DMS114 treated with DMSO at 0.1 percent for 48 hours (cell line): ENCODE data around the gene BCORL1.

Source experiments
- DNase-seq: peaks from one replicate; lab custom pipeline; 2025; ENCODE audit not compliant: unreplicated experiment; lab: John Stamatoyannopoulos, UW

Gene BCORL1

DNA sequence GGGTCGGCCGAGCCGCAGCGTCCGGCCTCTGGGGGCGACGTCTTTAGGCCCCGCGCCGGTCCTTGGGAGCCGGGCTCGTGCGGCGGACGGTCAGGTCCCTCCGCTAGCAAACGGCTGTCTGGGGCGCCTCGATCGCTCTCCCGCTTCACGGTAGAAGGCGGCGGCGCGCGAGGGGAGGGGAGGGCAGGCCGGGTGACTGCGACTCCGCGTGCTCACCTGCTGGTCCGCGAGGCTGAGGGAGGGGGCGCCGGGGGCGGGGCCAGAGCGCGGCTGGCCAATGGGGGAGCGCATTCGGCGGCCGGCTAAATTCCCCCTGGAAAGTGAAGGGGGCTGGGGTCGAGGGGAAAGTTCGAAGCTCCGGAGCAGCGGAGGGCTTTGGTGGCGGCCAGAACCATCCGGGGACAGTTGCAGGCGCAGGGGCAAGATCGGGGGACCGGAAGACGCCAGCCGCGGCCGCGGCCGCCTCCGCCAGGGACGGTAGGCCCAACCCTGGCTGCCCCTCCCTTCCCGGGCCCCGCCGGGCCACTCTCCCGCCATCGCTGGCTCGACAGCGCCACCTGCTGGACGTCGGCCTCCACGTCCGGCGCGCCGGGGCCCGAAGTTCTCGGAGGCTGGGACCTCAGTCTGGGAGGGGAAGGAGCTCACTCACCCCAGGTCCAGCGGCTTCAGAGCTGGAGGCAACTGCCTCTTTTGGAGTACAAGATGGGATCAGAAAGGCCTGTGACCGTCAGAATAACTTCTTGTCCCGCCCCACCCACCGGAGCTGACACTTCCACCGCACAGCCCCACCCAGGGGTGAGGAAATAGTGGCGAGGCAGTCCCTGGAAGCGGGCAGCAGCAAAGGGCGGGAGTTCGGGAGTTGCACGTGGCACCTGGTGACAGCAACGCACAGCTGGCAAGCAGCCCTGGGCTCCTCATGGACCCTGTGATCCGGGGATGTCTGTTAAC lies 78.0 kb downstream of the BCORL1 start:
- DNase-seq: peak; percentile 11

DNA sequence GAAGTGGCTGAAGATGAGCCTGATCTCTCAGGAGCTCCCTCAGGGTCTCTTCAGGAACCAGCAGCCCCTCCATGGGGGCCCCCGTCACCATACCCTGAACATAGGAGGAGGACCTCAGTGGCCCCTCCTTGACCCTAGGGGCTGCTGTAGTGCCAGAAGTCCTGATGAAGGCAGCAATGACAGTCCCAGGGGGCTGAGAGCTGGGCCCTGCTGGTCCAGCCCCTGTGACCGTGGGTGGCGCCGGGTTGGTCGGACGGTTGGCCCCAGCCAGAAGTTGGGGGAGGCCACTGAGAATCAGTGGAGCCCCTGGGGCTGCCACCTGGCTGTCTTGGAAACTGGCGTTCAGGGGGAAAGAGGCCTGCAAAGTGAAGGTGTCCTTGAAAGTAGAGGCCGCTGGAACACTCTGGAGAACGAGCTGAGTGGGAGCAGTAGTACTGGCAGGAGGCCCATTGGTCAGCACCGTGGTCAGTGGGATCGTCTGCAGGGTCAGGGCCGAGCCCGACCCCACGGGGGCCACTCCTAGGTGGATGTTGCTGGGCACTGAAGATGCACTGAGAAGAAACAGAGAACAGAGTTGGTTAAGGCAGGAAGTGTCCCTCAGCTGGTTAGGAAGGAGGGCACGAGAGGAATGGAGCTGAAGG lies 84.7 kb downstream of the BCORL1 start:
- DNase-seq: no peak

DNA sequence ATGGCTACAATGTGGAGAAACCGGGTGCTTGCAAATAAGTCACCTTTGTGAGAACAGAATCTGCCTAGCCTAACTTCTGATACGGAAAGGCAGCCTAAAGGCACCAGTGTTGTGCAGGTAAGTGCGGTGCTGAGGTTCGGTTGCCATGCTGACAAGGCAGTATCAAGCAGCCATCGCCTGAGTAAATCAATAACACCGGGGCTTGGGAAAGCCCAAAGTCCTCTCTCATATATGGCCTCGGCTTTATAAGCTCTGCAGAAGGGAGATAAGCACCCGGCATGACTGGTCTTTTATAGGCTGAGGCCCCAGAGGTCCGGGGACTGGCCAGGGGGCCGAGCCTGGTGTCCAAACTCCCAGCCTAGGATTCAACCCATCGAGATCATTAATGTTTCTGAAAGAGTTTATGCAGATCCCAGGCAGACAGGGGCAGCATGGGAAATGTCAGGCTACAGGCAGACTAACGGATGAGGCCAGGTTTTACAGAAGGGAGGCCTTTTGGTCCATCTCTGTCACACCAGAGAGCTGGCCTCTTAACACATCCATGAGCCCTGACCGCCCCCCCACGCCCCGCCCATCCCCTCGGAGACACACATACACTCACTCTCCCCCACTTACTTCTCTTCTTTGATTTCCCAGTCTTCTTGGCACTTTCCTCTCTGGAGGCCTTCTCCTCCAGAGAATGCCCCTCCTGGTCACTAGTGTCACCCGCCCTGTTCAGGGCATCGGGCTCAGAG lies 89.3 kb downstream of the BCORL1 start:
- DNase-seq: no peak

DNA sequence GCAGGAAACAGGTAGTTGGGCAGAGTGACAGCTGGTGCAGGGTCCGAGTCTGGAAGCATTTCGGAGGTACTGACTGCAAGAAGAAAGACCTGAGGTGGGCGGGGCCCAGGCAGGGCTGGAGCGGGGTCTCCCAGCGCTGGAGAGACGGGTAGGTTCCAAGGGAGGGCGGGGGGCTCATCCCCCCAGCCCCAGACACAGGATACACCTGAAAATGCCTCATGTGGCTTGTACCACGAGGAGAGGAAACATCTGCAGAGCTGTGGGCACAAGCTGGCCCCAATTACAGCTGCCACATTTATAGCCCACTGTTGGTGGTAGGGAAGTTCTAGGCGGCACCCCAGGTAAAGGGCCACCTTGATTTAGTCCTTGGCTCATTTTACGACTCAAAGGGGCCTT lies 89.9 kb downstream of the BCORL1 start:
- no peak for DNase-seq

DNA sequence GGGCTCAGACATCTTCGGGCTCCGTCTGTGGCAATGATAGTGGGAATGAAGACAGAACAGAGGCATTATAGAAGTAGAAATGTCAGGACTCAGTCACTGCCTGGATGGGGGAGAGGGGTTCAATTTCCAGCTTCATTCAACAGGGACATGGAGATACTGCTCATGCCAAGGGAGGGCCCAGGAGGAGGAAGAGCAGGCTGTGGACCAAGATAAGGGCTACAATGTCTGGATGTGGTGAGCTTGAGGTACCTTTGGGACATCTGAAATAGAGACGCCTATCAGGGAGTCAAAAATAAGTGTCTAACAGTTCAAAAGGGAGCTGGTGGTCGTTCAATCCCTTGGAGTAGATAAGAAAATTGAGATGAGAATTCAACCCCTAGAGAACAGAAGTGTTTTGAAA lies 93.3 kb downstream of the BCORL1 start:
- DNase-seq: no peak

DNA sequence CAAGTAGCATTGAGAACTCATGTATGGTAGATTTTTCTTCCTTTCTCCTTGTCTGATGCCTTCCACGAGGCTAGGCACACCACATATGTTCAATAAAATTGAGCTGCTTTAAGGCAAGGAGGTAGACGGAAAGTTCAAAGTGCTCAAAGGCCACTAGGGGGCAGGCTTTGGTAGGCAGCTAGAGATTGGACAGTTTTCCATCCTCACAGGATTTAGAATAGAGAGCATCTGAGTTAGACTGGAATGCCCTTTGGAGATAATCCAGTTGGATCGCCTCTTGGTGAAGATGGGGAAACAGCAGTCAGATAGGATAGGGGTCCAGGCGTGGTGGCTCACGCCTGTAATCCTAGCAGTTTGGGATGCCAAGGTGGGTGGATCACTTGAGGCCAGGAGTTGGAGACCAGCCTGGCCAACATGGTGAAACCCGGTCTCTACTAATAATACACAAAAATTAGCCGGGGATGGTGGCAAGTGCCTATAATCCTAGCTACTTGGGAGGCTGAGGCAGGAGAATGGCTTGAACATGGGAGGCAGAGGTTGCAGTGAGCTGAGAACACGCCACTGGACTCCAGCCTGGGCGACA lies 97.5 kb downstream of the BCORL1 start:
- peak; percentile 0 for DNase-seq

DNA sequence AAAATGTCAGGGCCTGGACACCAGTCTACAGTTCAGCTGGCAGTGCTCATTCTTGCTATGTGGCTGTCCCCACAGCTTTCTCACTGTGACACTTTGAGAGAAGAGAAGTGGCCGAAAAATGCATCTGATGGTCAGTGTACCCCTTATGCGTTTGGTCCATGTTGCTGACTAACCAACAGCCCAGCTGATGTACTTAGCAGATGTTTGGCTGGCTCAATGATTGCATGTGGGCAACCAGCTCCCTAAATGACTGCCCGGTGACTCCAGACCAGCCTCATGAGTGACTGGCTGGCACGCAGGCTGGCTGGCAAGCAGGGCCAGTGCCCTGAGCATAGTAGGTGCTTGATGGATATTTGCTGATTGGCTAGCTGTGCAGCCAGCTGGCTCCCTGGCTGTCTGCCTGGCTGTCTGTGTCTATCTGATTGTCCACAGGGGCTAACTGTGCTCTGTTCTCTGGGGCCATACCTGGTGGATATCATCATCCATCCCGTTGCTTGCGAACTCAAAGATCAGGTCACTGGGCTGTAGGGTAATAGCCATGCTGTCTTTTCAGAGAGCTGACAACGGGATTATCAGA lies 98.4 kb downstream of the BCORL1 start:
- no peak for DNase-seq

DNA sequence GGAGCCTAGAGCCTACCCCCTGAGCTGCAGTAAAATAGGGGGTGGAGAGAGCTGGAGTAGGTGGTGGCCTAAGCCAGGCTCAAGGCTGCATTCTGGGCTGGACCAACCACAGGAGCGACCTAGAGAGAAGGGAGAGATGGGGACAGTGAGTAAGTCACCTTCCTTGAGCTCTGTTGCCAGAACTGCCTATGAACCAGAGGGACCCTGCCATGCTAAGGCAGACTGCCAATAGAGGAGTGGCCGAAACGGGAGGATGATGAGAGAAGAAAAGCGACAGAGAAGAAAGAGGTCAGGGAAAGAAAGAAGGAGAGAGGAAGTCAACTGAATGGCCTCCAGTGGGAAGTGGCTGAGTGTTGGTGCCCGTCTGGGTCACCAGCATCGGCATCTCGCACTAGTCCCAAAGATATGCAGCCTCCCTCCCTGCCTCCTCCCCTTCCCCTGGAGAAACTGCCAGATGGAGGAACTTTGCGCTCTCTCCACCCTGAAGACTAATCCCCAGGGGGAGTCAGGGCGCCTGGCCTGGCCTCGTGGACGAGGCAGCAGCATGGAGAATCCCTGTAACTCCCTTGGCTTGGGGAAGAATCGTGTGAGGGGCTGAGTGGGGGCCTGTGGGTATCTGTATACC lies 99.1 kb downstream of the BCORL1 start:
- DNase-seq: no peak

DNA sequence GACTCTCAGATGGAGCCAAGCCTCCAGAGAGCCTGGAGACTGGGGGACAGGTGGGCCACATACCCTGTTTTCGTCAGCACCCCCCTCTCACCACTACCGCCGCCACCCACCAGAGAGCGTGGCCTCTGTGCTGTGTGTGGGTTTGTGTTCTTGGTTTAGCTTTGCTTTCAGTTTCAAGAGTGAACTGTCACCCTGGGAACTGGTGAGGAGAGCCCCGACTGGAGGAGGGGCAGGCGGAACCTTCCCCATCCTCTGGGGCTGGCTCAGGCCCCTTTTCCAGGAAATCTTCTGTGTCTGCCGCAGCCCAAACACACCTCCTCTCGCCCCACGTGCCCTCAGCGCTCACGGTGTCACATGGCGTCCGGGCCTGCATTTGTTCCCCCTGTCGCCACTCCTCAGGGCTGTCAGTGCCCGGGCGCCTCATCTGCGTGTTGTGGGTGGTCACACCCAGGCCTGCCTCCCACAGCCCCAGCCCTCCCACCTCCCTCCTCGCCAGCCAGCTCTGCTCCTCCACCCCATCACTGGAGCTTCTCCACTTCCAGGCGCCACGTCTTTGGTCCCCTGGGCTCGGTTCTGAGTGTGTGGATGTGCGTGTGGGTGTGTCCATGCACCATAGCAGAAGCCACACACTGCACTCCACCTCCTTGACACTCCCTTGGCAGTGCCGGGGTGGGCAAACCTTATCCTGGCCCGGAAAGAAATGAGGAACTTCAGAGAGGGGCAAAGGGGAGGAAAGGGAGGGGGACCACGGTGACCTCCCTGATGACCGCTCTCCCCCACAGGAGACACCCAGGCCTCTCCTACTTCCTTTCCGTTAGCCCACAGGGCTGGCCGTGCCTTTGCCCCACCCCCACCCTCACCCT lies 100.0 kb downstream of the BCORL1 start:
- DNase-seq: no peak

DNA sequence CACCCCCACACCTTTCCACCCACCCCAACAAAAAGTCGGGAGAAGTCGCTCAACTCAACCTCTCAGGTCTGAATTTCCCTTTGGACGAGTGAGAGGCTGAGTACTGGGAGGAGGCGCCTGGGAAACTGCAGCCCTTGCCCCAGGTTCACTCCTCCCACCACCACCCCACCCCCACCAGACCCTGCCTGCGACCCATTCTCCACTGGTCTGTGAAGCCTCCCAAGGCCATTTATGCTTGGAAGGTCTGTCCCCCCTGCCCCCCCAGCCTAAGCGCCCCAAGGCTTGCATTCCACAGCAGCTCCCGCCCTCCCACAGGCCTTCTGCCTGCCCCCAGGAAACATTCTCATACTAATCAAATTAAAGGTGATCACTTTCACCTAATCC lies 100.7 kb downstream of the BCORL1 start:
- no peak for DNase-seq

DNA sequence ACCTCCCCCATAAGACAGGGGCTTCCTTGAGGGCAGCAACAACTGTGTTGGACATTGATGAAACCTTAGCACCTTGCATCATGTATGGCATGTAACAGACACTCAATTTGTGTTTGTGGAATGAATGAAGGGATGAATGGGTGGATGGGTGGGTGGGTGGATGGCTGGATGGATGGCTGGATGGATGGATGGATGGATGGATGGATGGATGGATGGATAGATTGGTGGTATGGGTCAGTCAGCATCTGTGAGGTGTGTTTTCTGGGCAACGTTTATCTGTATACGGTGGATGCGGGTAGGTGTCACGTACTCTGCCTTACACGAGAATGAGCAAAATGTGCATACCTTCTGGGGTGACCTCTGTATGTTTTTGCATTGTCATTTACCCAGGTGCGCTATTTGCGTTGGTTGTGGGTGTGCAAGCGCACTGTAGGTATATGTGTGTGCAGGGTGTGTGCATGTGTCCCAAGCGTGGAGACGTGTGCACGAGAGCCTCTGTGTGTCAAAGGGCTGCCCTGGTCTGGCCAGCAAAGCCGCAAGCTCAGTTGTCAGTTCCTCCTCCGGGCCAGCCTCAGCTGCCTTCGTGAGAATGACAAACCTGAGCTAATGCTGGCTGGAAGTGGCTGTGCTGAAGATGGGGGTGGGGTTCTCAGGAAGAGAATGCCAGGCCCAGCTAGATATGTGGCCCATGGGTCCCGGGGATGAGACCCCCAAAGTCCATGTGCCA lies 101.4 kb downstream of the BCORL1 start:
- DNase-seq: no peak

DNA sequence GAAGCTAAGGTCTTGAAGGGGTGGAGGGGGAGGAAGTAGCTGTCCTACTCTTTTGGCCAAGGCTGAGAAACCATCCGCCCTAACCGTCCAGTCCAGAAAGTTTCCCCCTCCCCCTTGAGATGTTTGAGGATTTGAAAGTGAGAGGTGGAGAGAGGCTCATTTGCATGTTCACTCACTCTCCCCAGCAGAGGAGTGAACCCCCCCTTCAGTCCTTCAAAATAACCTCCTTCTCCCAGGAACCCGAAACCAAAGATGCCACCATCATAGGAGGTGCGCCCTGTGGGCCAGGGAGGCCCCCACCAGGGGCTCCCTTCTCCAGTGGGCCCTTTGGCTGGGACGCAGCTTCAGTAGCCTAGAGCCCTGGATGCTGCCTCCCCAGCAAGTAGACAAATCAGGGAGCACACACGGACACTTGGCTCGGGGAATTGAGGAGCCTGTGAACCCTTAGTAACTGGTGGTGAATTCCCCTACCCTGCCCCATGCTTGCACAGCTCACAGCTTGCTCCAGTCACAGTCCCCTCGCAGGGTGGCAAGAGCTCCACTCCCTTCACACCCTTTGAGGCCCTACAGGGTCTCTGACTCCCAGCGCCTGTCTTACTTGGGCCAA lies 102.3 kb downstream of the BCORL1 start:
- DNase-seq: no peak

DNA sequence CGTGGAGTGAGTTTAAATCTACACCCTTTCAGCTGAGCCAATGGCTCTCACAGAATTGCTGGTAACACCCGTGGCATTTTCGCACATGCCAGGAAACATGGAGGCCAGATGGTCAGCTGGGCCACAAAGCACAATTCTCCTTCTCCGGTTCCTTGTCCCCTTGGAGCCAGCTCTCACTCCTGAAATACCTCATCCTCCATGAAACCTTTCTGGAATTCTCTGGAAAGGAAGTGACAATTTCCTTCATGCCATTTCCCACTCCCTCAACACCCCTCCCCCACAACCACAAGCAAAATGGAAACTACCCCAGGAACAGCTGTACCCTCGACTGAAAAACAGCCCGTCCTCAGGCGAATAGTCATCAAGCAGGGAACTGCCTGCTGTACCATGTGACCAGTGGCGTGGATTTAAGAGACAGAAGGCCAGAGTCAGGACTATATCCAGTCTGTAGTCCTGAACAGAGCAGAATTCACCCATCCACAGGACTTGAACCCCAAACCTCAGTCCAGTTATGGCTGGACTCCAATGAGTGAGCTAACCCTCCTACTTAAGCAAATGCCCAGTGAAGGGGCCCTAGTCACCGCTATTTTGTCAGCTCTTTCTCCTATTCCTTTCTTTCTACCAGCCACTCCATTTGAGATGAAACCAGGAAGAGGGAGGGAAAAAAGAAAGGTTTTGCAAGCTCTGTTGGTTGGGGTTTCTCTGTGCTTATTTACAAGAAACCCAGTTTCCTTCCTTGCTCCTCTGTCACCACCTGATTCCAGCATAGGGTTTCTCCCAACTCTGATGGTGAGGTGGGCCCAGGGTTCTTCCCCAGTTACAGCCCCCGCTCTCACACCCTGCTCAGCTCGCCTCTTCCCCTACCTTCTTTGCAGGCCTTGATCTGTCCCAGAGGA lies 103.4 kb downstream of the BCORL1 start:
- no peak for DNase-seq

DNA sequence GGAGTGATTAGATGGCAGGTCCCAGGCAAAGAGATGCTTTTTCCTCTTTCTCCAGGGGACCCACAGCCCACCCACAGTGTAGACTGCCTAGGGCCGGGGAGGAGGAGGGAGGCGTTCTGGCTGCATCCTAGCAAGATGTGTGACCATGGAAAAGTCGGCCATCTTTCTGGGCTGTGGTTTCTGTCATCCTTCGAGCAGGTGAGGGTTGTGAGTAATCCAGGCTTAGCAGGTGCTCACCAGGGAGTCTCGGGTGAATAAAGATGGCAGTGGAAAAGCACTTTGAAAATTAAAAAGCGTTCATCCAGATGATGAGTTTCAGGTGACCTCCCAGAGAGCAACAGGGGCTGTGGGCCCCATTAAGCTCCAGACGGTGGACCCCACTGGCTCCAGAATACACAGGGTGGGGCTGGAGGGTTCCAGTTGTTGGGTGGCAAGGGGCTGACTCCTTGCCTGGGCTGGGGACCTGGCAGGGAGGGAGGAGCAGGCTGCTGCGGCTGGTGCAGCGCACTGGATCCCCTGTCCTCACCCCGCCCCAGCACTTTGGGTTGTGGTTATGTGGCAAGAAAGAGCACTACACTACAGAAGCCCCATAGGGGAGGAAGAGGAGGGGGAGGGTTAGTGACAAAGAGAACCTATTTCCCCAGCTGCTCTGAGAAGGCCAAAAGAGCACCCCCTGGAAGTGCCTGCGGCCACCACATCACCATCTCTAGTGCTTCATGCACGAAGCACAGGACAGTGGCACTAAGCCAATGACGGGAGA lies 104.2 kb downstream of the BCORL1 start:
- no peak for DNase-seq

DNA sequence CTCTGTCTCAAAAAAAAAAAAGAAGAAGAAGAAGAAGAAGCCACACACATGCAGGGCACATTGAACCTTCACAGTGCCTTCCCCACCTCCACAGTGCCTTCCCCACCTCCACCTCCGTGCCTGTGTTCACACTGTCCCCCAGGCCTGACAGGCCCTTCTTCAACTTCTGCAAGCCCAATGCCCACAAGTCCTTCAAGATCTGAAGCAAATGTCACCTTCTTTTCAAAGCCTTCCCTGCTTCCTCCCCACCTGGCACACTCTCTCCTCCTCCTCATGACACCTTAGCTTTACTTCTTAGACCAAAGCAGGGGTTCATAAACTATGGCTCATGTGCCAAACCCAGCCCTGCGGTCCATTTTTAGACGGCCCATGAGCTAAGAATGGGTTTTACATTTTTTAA lies 107.9 kb downstream of the BCORL1 start:
- DNase-seq: no peak

DNA sequence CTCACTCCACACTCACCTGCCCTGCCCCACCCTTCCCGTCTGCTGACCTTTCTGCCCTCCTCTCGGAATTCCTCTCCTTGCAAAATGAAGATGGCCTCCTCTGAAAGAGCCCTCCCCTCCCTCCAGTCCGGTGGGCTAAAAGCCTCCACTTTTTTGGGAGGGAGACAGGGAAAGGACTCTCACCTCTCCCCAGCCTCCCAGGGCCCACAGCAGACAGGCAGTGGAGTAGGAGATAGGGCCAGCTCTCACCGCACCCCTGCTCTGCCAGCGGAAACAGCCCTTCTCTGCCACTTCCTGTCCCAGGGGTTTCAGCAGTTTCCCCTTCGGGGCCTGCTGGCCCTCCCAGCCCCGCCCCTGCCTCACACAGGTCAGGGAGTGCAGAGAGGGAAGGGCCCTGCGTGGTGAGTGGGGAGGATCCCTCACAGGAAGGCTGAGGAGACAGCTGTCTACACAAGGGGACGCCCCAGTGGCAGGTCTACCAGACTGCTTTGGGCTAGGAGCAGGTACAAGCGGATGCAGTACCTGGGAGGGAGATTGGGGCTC lies 109.6 kb downstream of the BCORL1 start:
- DNase-seq: no peak

DNA sequence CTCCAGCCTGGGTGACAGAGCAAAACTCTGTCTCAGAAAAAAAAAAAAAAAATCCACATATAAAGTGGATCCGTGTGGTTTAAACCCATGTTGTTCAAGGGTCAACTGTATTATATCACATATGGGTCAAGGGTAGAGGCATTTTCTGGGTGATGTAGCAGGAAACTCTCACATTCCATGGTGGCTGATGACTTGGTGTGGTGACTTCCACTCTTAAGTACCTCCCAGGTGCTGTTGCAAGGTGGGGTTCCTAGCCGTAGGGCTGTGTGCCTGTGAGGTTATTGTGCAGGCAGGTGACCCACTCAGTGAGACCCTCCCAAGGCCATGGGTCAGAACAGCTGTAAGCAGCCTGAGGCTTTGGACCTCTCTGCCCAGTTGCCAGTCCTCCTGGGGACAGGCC lies 110.8 kb downstream of the BCORL1 start:
- DNase-seq: no peak
